ENCODE data around the gene GJC1.

GJC1 gene

DNA sequence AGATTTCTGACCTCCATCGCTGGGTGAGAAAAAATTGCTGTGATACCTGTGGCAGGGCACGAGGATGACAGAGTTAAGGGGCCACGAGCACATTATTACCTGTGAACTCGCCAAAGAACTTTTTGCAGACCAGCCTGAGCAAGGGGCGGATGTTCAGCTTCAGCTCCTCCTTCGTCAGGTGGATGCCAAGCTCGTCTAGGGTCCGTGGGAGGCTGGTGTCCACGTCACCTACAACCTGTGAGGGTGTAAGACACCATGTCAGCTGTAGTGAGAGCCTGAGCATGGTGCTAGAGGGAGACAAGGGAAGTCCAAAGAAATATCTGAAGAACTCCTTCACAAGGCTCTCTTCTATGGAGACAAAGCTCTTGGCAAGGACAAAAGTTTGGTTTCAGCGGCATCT lies 34.7 kb upstream of the GJC1 start:
- DNase-seq (ENCODE audit: low read depth, low spot score): no peak
- no peak overlapping the region for H3K27ac ChIP-seq (ENCODE audit: low read length)
- no peaks in the 10 kb centered on the region for H3K4me1 ChIP-seq (ENCODE audit: control insufficient read depth, insufficient read depth, low read length)
- peaks cover 30% of the 10 kb centered on the region for H3K36me3 ChIP-seq (ENCODE audit: control insufficient read depth, insufficient read depth, low read length)
- H3K4me3 ChIP-seq (ENCODE audit: low read length): no peak overlapping the region
- no CpG with 5 or more reads among the region's 10 CpGs for WGBS (ENCODE audit: insufficient coverage, insufficient read length)
- H3K27me3 ChIP-seq (ENCODE audit: control insufficient read depth, insufficient read depth, low read length): no peaks in the 10 kb centered on the region
- no peaks in the 10 kb centered on the region for H3K9me3 ChIP-seq (ENCODE audit: control insufficient read depth, insufficient read depth, low read length)

DNA sequence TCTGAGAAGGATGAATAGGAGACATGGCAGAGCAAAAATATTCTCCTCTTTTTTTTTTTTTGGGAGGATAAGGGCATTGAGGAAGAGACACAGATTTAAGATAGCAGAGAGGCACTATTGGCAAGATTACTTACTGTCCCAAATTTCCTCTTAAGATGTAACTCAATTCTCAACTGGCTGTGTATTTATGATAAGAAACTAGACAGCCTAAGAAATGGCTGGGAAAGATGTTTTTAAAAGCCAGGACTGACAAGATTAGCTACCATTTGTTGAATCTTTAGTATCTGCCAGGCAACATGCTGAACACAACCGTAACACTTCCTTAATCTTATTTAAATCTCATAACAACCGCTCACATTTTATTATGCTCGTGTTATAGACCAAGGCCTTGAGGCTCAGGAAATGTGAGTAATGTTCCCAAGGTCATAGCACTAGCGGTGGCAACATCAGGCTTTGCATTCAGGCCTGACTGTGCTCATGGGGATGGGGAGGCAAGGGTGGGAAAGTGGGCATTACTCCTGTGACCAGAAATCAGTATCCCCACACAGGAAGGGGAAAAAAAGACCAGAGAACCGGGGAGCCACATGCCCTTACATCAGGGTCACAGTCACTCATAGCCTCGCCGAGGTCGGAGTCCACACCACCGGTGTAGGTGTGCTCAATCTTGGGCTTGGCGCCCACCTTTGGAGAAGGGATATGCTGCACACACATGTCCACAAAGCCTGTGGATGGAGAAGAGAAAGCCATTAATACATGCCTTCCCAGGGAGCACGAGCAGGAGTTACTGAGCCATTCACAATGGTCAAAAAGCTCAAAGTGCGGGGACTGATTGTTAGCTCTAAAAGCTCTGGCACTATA lies 33.2 kb upstream of the GJC1 start:
- Histone ChIP-seq H3K9me3 (ENCODE audit: control insufficient read depth, insufficient read depth, low read length) (no peaks in the 10 kb centered on the region), H3K36me3 (ENCODE audit: control insufficient read depth, insufficient read depth, low read length) (peaks cover 33% of the 10 kb centered on the region), H3K4me1 (ENCODE audit: control insufficient read depth, insufficient read depth, low read length) (no peaks in the 10 kb centered on the region), H3K27me3 (ENCODE audit: control insufficient read depth, insufficient read depth, low read length) (no peaks in the 10 kb centered on the region), H3K27ac (ENCODE audit: low read length) (no peak overlapping the region), H3K4me3 (ENCODE audit: low read length) (no peak overlapping the region)
- WGBS (ENCODE audit: insufficient coverage, insufficient read length): 100% methylated on average over 3 of the region's 12 CpGs
- no peak for DNase-seq (ENCODE audit: low read depth, low spot score)

DNA sequence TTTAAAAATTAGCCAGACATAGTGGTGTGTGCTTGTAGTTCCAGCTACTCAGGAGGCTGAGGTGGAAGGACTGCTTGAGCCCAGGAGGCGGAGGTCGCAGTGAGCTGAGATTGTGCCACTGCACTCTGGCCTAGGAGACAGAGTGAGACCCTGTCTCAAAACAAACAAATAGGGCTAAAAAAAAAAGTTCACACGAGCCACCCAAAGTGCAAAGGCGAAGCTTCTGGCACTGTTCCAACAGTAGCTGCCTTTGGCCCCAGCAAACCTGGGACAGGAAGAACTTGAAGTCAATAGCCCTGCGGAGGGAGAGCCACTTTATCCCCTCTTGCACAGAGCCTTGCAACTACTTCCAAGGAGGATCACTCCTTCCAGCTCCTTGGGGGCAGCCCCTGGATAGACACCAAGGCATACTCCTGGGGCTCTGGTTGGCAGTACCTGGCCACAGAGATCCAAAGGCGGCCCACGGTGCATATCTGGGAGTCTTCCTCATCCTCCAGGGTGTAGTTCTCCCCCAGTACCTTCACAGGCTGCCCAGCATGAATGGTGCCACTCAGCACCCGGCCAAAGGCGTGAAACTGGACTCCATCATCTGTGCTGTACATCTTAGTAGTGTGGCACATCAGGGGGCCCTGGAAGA lies 32.3 kb upstream of the GJC1 start:
- H3K36me3 ChIP-seq (ENCODE audit: control insufficient read depth, insufficient read depth, low read length): peaks cover 32% of the 10 kb centered on the region
- no peak overlapping the region for H3K27ac ChIP-seq (ENCODE audit: low read length)
- no CpG with 5 or more reads among the region's 9 CpGs for WGBS (ENCODE audit: insufficient coverage, insufficient read length)
- DNase-seq (ENCODE audit: low read depth, low spot score): no peak
- H3K4me1 ChIP-seq (ENCODE audit: control insufficient read depth, insufficient read depth, low read length): no peaks in the 10 kb centered on the region
- H3K9me3 ChIP-seq (ENCODE audit: control insufficient read depth, insufficient read depth, low read length): no peaks in the 10 kb centered on the region
- H3K27me3 ChIP-seq (ENCODE audit: control insufficient read depth, insufficient read depth, low read length): no peaks in the 10 kb centered on the region
- no peak overlapping the region for H3K4me3 ChIP-seq (ENCODE audit: low read length)

DNA sequence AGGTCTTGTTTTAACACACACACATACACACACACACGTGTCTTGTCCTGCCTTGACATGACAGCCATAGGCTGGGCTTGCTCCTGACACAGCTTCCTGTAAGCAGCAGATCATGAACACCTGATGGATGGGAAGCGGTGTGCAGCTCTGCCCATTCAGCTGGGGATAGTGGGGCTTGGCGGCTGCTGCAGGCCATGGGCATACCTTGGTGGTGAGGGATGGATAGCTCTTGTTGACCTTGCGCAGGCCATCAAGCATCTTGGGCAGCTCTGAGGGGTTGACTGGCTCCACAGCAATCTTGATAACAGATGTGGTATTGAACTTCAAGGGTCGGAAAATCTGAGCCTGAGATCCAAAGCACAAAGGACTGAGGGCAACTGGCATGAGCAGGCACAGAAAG lies 29.6 kb upstream of the GJC1 start:
- no peaks in the 10 kb centered on the region for H3K27me3 ChIP-seq (ENCODE audit: control insufficient read depth, insufficient read depth, low read length)
- H3K4me1 ChIP-seq (ENCODE audit: control insufficient read depth, insufficient read depth, low read length): no peaks in the 10 kb centered on the region
- H3K9me3 ChIP-seq (ENCODE audit: control insufficient read depth, insufficient read depth, low read length): no peaks in the 10 kb centered on the region
- H3K27ac ChIP-seq (ENCODE audit: low read length): no peak overlapping the region
- no peak overlapping the region for H3K4me3 ChIP-seq (ENCODE audit: low read length)
- no CpG with 5 or more reads among the region's 5 CpGs for WGBS (ENCODE audit: insufficient coverage, insufficient read length)
- peaks cover 35% of the 10 kb centered on the region for H3K36me3 ChIP-seq (ENCODE audit: control insufficient read depth, insufficient read depth, low read length)
- DNase-seq (ENCODE audit: low read depth, low spot score): no peak

DNA sequence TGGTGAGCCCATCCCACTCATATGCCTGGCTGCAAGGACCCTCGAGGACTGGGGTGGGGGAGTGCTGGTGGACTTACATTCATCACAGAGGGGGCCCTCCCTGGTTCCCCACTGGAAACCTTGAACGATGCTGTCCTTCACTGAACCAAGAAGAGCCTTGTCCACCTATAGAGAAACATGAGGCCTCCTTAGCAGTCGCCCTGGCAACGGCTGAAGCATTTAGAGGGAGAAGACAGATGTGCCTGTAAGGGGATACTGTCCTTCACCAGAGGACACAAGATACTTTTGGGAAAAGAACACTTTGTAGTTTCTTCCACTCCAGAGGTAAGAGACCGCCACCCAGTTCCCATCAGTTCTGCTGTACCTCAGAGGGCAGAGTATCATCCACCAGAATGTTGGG lies 24.1 kb upstream of the GJC1 start:
- no peaks in the 10 kb centered on the region for H3K27me3 ChIP-seq (ENCODE audit: control insufficient read depth, insufficient read depth, low read length)
- peaks cover 30% of the 10 kb centered on the region for H3K36me3 ChIP-seq (ENCODE audit: control insufficient read depth, insufficient read depth, low read length)
- no peaks in the 10 kb centered on the region for H3K9me3 ChIP-seq (ENCODE audit: control insufficient read depth, insufficient read depth, low read length)
- H3K4me1 ChIP-seq (ENCODE audit: control insufficient read depth, insufficient read depth, low read length): no peaks in the 10 kb centered on the region
- no peak overlapping the region for H3K4me3 ChIP-seq (ENCODE audit: low read length)
- H3K27ac ChIP-seq (ENCODE audit: low read length): no peak overlapping the region
- WGBS (ENCODE audit: insufficient coverage, insufficient read length): no CpG with 5 or more reads among the region's 5 CpGs
- no peak for DNase-seq (ENCODE audit: low read depth, low spot score)

DNA sequence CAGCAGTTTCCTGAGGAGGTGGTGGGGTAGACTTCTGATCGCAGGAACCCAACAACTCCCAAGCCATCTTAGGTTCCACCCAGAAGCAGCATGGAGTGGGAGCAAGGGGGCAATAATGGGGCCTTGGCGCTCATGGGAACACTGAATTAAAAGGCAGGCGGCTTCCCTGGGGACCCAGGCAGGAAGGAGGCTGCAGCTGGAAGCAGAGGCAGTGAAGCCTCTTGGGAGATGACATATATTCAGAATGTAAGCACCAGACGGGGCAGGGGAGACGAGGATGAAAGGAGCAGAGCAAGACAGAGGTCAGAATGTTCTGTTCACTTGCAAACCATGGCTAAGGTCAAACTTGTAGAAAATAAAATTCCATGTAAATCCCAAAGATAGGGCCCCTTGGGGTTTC lies 20.5 kb upstream of the GJC1 start:
- H3K36me3 ChIP-seq (ENCODE audit: control insufficient read depth, insufficient read depth, low read length): peaks cover 26% of the 10 kb centered on the region
- H3K9me3 ChIP-seq (ENCODE audit: control insufficient read depth, insufficient read depth, low read length): no peaks in the 10 kb centered on the region
- no peaks in the 10 kb centered on the region for H3K27me3 ChIP-seq (ENCODE audit: control insufficient read depth, insufficient read depth, low read length)
- no CpG with 5 or more reads among the region's 5 CpGs for WGBS (ENCODE audit: insufficient coverage, insufficient read length)
- peaks cover 5% of the 10 kb centered on the region; the same call in 1 of the 2 replicates for H3K4me1 ChIP-seq (ENCODE audit: control insufficient read depth, insufficient read depth, low read length)
- no peak overlapping the region for H3K4me3 ChIP-seq (ENCODE audit: low read length)
- no peak for DNase-seq (ENCODE audit: low read depth, low spot score)
- no peak overlapping the region for H3K27ac ChIP-seq (ENCODE audit: low read length)

DNA sequence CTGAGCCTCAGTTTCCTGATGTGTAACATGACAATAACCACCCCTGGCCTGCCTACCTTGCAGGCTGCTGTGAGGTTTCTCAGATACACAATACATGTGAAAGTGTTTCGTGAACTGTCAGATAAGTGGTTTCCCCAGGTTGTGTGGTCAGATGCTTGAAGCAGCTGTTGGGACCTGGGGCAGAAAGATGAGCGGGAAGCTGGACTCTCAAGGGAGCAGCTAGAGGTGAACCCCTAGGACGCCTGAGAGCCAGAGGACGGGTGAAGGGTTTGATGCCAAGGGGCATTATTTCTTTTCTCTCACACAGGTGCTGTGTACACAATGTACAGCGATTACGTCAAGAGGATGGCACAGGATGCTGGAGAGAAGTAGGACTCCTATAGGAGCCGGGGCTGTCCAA lies 19.9 kb upstream of the GJC1 start:
- Histone ChIP-seq H3K36me3 (ENCODE audit: control insufficient read depth, insufficient read depth, low read length) (peaks cover 25% of the 10 kb centered on the region), H3K4me3 (ENCODE audit: low read length) (no peak overlapping the region), H3K27ac (ENCODE audit: low read length) (no peak overlapping the region), H3K9me3 (ENCODE audit: control insufficient read depth, insufficient read depth, low read length) (no peaks in the 10 kb centered on the region), H3K4me1 (ENCODE audit: control insufficient read depth, insufficient read depth, low read length) (peaks cover 5% of the 10 kb centered on the region; the same call in 1 of the 2 replicates), H3K27me3 (ENCODE audit: control insufficient read depth, insufficient read depth, low read length) (no peaks in the 10 kb centered on the region)
- no CpG with 5 or more reads among the region's 7 CpGs for WGBS (ENCODE audit: insufficient coverage, insufficient read length)
- DNase-seq (ENCODE audit: low read depth, low spot score): no peak

DNA sequence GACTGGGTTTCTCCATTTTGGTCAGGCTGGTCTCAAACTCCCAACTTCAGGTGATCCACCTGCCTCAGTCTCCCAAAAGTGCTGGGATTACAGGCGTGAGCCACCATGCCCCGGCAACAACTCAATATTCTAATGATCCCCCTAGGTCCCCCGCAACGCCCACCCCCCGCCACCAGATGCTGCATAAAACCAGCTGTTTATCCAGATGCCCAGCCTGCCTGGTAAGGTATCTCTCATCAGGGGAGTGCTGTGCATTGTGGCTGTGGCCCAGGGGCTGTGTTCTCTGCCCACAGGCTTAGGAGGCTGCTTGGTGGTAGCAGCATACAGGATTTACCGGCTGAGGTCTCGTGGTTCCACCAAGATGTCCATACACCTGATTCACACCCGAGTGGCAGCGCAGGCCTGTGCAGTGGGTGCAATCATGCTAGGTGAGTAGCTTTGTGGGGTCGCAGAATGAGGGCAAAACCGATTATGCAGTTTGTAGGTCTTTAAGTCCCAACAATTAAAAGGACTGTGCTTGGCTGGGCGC lies 18.9 kb upstream of the GJC1 start:
- WGBS (ENCODE audit: insufficient coverage, insufficient read length): no CpG with 5 or more reads among the region's 12 CpGs
- Histone ChIP-seq H3K27ac (ENCODE audit: low read length) (no peak overlapping the region), H3K9me3 (ENCODE audit: control insufficient read depth, insufficient read depth, low read length) (no peaks in the 10 kb centered on the region), H3K4me1 (ENCODE audit: control insufficient read depth, insufficient read depth, low read length) (peaks cover 8% of the 10 kb centered on the region), H3K27me3 (ENCODE audit: control insufficient read depth, insufficient read depth, low read length) (no peaks in the 10 kb centered on the region), H3K36me3 (ENCODE audit: control insufficient read depth, insufficient read depth, low read length) (peaks cover 15% of the 10 kb centered on the region), H3K4me3 (ENCODE audit: low read length) (no peak overlapping the region)
- DNase-seq (ENCODE audit: low read depth, low spot score): no peak

DNA sequence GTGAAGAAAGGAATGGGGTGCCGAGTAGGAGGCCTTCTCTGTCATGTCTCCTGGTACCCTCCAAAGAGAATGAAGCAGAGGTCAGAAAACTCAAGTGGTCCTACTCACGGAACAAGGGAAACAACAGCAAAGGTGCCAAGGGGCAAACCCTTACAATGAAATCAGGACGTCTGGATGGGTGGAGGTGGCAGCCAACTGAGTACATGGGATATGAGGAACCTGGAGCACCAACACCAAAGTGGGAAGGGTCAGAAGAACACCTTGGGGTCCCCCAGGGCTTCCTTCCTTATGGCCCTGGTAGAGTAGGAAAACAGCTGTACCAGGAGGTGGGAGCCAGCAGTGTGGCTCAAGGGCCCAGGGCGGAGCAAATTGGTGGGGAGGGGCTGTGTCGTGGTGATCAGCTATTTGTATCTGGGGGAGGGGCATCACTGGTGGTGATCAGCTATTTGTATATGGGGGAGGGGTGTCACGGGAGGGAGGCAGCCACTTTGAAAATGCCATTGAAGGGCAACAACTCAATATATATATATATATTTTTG lies 18.2 kb upstream of the GJC1 start:
- Histone ChIP-seq H3K4me3 (ENCODE audit: low read length) (no peak overlapping the region), H3K27me3 (ENCODE audit: control insufficient read depth, insufficient read depth, low read length) (no peaks in the 10 kb centered on the region), H3K27ac (ENCODE audit: low read length) (no peak overlapping the region), H3K9me3 (ENCODE audit: control insufficient read depth, insufficient read depth, low read length) (no peaks in the 10 kb centered on the region), H3K4me1 (ENCODE audit: control insufficient read depth, insufficient read depth, low read length) (peaks cover 8% of the 10 kb centered on the region), H3K36me3 (ENCODE audit: control insufficient read depth, insufficient read depth, low read length) (peaks cover 12% of the 10 kb centered on the region)
- DNase-seq (ENCODE audit: low read depth, low spot score): no peak
- WGBS (ENCODE audit: insufficient coverage, insufficient read length): no CpG with 5 or more reads among the region's 6 CpGs

DNA sequence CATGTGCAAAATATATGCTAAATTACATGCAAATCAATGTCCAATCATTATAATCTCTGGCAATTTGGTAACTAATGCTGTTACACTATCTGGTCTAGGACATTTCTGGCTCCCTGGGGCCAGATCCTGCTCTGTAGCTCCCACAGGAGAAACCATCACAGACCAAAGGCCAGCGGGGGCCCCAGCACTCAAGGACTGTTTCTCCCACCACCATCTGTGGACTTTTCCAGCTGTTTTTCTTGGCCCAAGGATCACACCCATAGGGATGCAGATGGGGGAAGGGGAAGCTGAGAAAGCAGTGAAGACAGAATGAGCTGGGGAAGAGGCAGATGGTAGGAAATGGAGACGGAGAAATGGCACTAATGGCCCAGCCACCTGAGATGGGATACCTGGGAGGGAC lies 17.5 kb upstream of the GJC1 start, which contains the start of gene HIGD1B:
Gene HIGD1B, plus strand, starts transcription at position 298 of the 400 bp plus-strand sequence. CDS start 270 bp downstream, outside the sequence.
- Histone ChIP-seq H3K36me3 (ENCODE audit: control insufficient read depth, insufficient read depth, low read length) (peaks cover 8% of the 10 kb centered on the region; the same call in 1 of the 2 replicates), H3K4me1 (ENCODE audit: control insufficient read depth, insufficient read depth, low read length) (peaks cover 9% of the 10 kb centered on the region), H3K9me3 (ENCODE audit: control insufficient read depth, insufficient read depth, low read length) (no peaks in the 10 kb centered on the region), H3K4me3 (ENCODE audit: low read length) (no peak within 1 kb of the TSS), H3K27me3 (ENCODE audit: control insufficient read depth, insufficient read depth, low read length) (no peaks in the 10 kb centered on the region), H3K27ac (ENCODE audit: low read length) (no peak within 1 kb of the TSS)
- no CpG with 5 or more reads among the region's 2 CpGs for WGBS (ENCODE audit: insufficient coverage, insufficient read length)
- no peak for DNase-seq (ENCODE audit: low read depth, low spot score)

Data from iPS DF 6.9 (cell line).